ENCODE data around the gene RAB29.

RAB29 gene

DNA sequence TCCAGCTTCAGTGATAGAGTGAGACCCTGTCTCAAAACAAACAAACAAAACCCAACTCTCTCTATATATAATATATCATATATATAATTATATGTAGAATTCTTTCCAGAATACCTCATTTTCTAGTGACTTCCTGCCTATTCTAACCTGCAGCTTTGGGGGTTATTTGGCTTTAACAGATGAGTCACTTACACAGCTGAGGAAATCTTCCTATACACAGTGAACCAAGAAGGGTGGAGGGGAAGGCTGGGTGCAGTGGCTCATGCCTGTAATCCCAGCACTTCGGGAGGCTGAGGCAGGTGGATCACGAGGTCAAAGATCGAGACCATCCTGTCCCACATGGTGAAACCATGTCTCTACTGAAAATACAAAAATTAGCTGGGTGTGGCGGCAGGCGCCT is 9.2 kb downstream of the RAB29 start:
- no peak for DNase-seq

DNA sequence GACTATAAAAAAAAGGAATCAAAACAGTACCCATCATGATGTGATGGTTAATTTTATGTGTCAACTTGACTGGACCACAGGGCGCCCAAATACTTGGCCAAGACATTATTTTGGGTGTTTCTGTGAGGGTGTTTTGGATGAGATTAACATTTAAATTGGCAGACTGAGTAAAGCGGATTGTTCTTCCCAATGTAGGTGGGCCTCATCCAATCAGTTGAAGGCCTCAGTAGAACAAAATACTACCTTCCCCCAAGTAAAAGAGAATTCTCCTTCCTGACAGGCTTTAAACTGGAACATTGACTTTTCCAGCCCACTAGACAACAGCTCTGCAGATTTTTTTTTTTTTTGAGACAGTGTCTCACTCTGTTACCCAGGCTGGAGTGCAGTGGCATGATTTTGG is 10.7 kb downstream of the RAB29 start:
- DNase-seq: no peak

DNA sequence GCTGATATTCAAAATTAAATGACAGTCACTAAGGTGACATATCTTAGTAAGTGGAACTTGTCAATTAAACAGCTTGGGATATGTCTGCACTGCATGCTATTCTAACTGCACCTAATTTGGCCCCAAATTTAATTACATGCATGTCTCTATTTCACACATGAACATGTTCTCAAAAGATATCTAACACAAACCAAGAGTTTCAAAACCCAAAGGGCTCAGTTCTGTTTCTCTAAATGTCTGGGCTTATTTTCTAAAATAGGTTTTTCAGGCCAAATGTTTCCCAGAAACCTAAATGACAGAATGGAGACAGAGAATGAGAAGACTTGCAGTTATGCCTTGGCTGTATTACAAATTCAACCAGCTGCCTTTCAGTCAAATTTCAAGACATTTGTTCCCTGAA is 11.3 kb downstream of the RAB29 start:
- no peak for DNase-seq

DNA sequence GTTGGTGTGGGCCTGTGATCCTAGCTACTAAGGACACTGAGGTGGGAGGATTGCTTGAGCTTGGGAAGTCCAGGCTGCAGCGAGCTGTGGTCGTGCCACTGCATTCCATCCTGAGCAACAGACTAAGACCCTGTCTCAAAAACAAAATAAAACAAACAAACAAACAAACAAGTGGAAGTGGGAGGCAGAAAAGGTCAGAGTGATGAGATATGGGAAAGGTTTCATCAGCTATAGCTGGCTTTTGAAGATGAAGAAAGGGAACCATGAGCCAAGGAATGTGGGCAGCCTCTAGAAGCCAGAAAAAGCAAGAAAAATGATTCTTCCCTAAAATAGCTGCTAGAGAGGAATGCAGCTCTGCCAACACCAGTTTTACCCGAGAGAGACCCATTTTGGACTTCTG is 14.7 kb downstream of the RAB29 start:
- no peak for DNase-seq

DNA sequence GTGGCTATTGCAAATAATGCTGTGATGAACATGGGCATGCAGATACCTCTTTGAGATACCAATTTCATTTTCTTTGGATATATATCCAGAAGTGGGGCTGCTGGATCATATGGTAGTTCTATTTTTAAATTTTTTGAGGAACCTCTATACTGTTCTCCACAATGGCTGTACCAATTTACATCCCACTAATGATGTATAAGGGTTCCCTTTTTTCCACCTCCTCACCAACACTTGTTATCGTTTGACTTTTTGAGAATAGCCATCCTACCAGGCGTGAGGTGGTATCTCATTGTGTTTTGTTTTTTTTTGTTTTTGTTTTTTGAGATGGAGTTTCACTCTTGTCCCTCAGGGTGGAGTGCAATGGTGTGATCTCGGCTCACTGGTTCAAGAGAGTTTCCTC is 18.7 kb downstream of the RAB29 start:
- DNase-seq: no peak

DNA sequence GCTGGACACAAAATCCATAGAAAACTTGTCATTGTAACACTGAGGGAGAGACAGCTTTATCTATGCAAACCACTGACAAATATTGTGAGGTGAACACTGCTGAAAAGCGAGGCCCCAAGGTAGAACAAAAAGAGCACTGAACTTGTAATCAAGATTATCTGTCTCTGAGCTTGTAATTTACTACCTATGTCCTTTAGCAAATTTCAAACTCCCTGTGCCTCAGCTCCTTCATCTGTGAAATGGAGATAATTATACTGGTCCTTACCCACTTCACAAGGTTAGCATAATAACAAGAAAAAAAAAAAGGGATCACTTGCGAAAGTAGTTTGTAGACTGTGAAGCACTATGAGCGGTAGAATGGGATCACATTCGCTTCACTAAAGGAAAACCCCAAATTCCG is 20.4 kb downstream of the RAB29 start:
- DNase-seq: no peak

DNA sequence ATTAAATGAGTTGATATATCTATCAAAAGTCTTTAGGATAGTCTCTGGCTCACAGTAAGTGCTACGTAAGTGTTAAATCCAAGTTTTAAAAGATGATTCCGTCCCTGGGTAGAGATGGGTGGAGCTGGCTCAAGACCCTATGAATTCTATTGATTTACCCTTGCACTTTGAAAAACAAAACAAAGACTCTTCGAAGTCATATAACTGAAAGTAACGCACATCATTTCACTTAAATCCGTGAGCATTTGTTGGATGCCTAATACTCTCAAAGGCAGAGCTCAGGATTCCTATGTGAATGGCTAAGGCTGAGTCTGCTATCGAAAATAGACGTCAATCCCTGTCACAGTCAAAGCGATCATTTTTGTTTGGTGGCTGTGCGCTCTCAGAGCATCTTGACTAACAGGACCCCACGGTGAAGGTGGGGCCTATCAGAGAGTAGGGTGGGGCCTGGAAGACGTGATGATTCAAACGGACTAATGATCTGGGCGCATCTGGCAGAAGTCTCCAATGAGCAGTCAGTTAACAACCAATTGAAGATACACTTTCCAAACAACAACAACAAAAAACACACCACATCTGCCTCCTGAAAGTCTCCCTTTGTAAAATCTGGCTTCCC is 24.1 kb downstream of the RAB29 start:
- no peak for DNase-seq

DNA sequence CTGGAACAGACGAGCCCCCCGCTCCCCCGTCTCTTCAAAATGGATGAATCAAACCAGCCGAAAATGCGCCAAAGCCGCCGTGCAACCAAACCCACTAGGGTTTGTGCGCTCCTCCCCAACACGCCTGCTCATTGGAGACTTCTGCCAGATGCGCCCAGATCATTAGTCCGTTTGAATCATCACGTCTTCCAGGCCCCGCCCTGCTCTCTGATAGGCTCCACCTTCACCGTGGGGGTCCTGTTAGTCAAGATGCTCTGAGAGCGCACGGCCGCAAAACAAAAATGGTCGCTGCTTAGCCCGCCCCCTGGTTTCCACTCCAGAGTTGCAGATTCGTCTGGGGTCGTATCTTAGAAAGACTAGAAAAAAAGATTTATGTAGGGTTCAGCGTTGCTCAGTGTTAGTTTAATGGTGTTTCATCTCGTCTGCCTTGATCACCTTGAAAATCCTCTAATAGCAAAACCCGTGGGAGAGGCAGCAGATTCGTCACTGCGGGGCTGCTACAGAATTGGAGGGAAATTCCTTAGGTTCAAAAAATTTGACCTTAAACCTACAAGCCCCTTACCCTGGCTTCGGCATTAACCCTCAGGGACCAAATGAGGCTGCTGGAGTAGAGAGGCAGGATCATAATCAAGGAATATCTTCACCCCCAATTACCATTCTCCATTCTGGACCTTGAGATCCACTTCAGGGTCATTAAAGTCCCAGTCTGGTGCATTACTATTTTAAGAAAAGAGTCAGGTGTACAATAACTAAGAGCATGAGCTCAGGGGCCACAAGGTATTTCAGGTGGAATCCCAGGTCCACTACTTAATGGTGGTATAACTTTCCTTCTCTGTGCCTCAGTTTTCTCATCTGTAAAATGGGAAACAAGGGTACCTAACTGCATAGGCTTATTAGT is 24.9 kb downstream of the RAB29 start, which contains the start of gene NUCKS1:
NUCKS1 (minus strand) TSS at position 45 of the 898 bp plus-strand sequence. CDS start 209 bp downstream, outside the sequence.
- DNase-seq: peak; percentile 75 to 100 (median 96)

DNA sequence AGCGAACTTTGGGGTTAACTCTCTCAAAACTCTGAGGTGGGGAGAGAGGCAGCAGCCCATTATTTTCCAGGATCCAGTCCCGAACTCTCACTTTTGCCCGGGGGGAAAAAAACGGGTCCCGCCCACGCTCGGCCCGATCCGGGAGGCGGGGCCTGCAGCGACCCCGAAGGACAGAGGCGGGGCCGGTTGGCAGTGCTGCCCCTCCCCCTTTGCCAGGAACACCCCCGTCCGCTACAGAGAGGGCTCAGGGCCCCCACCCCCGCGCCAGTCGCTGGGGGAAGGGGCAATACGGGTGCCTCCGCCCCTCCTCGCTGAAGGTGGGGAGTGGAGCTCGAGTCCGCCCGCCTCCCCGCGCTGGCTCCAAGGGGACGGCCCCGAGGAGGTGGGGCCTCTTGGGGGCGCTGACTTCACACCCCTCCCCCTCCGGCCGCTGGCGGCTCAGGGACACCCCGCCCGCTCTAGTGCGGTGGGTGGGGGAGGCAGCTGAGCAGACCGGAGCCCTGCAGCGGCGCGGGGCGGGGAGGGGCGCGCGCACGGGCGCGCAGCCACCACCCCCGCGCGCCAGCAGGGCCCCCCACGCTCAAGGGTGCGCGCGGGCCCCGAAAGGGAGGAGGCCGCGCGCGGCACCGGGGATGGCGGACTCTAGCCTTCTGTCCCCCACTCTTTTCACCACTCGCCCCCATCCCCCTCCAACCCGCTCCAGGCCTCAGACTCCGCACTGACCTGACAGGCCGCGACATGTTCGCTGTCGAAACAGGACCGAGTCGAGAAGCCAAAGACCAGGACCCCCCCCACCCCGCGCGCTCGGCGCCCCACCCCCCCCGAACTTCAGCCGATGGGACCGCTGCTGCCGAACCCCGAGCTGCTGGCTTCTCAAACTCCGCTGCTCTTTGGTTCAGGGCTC is 25.8 kb downstream of the RAB29 start:
- peak; percentile 38 to 97 (median 88) for DNase-seq

DNA sequence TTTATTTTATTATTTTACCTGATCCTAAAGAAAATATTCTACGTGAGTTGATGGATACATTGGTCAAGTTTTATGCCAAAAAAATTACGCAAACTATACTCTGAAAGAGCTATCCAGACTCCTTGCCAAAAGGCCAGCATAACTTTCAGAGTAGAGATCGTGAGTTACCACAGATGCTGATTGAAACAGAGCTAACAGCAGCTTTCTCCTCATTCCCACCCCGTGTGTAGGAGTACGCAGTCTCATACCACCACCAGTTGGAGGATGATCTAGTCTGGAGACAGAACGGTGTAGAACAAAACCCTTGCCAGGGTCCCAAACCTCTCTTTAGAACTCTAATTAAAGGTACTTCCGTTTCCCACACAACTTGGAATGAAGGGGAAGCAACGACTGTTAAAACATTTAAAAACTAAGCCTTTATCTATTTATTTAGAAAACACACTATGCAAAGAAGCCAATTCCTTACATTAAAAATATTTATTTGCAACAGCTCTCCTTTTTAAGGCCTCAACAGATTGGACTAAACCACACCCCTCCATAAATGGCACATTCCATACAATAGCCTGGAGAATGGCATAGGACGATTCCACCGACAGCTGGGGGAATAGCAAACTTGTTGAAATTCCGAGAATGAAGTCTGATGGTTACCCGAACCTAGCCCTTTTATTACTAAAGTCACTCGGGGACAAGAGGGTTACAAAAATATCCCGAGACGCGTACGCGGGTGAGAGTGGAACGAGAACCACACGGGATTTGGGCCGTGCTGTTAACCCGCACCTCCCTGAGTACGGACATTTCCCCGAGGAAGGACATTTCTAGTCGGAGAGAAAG is 26.7 kb downstream of the RAB29 start:
- DNase-seq: peak in 10 of 56 donors; percentile 2 to 81 (median 52)

DNA sequence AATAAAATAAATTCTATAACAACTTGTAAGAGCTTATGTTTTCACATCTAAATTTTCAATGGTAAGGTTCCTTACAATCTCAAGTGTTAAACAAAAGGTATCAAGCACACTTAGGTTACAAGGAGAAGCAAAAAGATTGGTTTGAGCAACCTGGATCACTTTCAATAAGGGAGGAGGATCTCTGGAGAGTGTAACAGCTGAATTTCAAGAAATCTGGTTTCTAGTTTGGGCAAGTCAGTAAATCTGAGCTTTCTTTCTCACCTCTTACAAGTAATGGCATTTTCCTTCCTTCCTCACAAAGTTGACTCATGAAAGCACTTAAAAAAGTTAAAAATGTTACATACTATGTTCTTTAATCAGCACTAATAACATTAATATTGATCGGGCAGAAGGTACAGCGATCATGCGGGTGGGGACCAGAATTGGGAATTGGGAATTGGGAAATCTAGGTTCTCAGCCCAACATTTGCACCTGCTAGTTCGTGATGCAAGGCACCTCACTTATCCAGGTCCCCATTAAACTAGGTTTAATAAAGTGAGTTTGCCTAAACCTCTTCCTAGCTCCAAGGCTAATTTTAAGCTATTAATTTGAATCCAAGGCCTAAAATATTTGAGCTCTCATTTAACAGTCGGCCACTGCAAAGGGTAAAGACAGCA is 28.4 kb downstream of the RAB29 start:
- DNase-seq: no peak

DNA sequence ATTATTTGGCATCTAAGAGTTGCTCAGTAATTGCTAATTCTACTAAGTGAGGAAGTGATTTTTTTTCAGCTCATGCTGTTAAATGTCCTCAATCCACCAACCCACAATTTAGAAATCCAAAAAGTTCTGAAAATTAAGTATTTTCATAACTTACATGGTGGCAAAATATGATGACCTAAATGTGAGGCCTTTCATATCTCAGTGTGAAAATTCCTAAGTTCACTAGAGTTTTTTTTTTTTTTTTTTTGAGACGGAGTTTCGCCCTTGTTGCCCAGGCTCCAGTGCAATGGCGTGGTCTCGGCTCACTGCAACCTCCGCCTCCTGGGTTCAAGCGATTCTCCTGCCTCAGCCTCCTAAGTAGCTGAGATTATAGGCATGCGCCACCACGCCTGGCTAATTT is 30.9 kb downstream of the RAB29 start:
- no peak for DNase-seq

DNA sequence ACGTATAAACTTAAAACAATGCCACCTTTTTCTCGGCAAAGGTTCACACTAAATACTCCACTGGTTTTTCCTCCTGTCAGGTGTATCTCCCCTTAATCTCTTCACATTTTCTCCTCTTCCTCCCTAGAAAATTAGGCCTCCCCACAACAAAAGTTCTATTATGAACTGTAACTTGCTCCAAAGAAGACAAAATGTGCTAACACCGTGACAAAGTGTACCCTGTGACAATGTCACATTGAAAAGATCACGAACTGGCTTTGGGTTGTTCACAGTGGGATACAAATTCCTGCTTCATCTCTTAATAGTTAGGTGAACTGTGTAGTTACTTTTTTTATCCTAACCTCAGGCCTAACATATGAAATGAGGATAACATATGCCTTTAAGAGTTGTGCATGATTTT is 31.3 kb downstream of the RAB29 start:
- DNase-seq: no peak

DNA sequence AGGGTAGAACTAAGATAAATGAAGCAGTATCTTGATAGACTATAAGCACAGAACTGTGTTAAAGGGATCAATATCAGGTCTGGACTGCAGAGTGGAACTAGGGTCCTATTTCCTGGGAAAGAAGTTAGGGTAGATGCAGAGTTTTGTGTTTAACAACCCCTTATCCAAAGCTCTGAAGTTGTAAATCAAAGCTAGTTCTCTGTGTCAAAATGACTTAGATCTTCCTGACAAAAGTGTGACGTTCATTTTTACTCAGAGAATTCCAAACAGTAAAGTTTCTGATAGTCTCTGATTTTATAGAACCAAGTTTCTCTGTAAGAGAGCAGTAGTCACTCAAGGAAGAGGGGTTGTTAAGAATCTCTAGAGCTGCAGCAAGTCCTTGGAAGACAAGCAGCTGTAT is 33.6 kb downstream of the RAB29 start:
- no peak for DNase-seq

DNA sequence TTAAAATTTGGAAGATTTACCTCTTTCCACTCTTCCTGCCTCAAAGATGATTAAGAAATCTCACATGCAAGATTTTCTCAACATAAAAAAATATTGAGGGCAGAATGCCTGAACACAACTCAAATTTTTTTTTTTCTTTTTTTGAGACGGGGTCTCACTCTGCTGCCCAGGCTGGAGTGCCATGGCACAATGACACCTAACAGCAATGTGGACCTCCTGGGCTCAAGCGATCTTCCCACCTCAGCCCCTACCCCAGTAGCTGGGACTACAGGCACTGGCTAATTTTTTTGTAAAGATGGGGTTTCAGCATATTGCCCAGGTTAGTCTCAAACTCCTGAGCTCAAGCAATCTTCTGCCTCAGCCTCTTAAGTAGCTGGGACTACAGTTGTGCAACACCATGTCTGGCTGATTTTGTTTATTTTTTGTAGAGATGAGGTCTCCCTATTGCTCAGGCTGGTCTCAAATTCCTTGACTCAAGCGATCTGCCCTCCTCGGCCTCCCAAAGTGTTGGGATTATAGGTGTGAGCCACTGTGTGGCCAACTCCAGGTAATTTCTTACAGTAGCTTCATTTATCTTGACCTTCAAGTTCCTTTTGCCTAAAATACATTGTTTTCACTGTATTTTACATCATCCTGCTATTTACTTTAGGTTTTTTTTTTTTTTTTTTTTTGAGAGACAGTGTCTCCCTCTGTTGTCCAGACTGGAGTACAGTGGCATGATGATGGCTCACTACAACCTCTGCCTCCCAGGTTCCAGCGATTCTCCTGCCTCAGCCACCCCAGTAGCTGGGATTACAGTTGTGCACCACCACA is 35.7 kb downstream of the RAB29 start:
- DNase-seq: no peak

DNA sequence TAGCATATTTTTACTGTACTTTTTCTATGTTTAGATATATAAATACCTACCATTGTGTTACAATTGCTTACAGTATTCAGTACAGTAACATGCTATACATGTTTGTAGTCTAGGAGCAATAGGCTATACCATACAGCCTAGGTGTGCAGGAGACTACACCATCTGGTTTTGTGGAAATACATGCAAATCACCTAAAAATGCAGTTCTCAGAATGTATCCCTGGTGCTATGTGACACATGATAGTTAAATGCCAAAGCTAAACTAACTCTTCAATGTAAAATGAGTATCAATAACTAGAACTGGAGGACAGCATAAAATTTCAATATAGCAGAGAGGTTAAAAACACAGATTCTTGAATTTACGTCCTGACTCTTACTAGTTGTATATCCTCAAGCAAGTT is 40.1 kb downstream of the RAB29 start:
- no peak for DNase-seq

DNA sequence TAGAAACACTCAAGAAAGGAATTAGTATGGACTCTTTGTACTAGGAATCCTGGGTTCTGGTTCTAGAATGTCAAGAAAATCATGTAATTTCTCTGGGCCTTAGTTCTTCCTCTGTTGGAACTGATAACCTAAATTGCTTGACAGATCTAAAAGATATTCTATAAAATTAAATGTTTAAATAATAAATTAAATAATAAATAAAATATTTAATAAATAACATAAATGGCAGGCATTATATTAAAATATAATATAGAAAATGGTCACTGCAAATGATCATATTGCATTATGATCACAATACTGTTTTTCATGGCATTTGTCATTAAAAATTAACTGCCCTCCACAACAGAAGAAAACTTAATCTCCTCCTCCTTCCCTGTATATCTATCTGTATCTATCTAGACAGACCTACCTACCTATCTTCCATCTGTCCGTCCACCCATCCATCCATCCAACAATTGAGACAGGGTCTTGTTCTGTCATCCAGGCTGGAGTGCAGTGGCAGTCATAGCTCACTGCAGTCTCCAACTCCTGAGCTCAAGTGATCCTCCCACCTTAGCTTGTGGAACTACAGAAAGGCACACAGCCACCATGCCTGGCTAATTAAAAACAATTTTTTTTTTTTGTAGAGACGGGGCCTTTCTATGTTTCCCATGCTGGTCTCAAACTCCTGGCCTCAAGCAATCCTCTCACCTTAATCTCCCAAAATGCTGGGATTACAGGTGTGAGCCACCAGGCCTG is 41.7 kb downstream of the RAB29 start:
- no peak for DNase-seq

DNA sequence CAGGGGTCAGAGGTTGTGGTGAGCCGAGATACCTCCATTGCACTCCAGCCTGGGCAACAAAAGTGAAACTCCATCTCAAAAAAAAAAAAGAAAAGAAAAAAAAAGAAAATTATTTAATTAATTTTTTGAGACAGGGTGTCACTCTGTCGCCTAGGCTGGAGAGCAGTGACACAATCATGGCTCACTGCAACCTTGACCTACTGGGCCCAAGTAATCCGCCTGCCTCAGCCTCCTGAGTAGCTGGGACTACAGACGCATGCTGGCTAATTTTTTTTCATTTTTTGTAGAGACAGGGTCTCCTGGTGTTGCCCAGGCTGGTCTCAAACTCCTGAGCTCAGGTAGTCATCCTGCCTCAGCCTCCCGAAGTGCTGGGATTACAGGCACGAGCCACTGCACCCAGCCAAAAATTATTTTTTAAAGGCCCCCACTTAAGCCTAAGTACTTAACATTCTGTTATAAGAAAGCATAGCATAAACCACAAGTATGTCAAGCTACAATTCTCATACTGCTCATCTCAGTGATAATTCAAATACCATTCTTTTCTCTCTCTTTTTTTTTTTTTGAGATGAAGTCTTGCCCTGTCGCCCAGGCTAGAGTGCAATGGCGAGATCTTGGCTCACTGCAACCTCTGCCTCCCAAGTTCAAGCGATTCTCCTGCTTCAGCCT is 45.2 kb downstream of the RAB29 start:
- no peak for DNase-seq
